Parathyroid adenoma (tissue), 2 donors: Measurements from ENCODE around the gene SH3D21.

Experiments used
- H2AFZ ChIP-seq: fragments of 300-600 bp; sonication (generic); one replicate; pipeline ENCODE4 v1.7.0; 2017; ENCODE audit warnings: antibody characterized with exemption, mild to moderate bottlenecking
- H3K27ac ChIP-seq: fragments of 300-600 bp; sonication (generic); one replicate; pipeline ENCODE4 v1.7.0; 2017
- H3K27me3 ChIP-seq: fragments of 300-600 bp; sonication (generic); one replicate; pipeline ENCODE4 v1.7.0; 2017; ENCODE audit warnings: low read length; ENCODE audit not compliant: control insufficient read depth, insufficient read depth
- H3K36me3 ChIP-seq: fragments of 300-600 bp; sonication (generic); one replicate; pipeline ENCODE4 v1.7.0; 2017; ENCODE audit warnings: low read length; ENCODE audit not compliant: control insufficient read depth, insufficient read depth
- H3K4me1 ChIP-seq: fragments of 300-600 bp; sonication (generic); one replicate; pipeline ENCODE4 v1.7.0; 2017; ENCODE audit warnings: control low read depth
- H3K4me2 ChIP-seq: fragments of 300-600 bp; sonication (generic); one replicate; pipeline ENCODE4 v1.7.0; 2017; ENCODE audit warnings: low read length
- H3K4me3 ChIP-seq: fragments of 300-600 bp; sonication (generic); one replicate; pipeline ENCODE4 v1.7.0; 2017; ENCODE audit warnings: low read depth, low read length
- H3K79me2 ChIP-seq: fragments of 300-600 bp; sonication (generic); one replicate; pipeline ENCODE4 v1.7.0; 2017; ENCODE audit warnings: control low read depth
- H3K9ac ChIP-seq: fragments of 300-600 bp; sonication (generic); one replicate; pipeline ENCODE4 v1.7.0; 2017; ENCODE audit warnings: mild to moderate bottlenecking
- H3K9me3 ChIP-seq: fragments of 300-600 bp; sonication (generic); one replicate; pipeline ENCODE4 v1.7.0; 2017; ENCODE audit warnings: low read length; ENCODE audit not compliant: control insufficient read depth
- TF ChIP-seq, protein P1 (sequence below): fragments of 300-600 bp; sonication (generic); IDR thresholded peaks from one replicate; pipeline ENCODE4 v1.7.0; 2017; ENCODE audit warnings: antibody characterized with exemption, mild to moderate bottlenecking
- donor health status: primary hyperparathyroidism.

Gene SH3D21

DNA sequence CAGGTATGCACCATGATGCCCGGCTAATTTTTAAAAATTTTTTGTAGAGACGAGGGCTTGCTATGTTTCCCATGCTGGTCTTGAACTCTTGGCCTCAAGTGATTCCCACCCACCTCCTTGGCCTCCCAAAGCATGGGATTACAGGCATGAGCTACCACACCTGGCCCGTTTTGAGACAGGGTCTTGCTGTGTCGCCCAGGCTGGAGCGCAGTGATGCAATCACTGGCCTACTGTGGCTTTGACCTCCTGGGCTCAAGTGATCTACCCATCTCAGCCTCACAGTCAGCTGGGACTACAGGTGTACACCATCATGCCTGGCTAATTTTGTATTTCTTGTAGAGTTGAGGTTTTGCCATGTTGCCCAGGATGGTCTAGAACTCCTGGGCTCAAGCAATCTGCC is 7.5 kb upstream of the SH3D21 start:
- H3K36me3 ChIP-seq, result no peaks in the 10 kb centered on the region
- TF ChIP-seq, protein P1, sequence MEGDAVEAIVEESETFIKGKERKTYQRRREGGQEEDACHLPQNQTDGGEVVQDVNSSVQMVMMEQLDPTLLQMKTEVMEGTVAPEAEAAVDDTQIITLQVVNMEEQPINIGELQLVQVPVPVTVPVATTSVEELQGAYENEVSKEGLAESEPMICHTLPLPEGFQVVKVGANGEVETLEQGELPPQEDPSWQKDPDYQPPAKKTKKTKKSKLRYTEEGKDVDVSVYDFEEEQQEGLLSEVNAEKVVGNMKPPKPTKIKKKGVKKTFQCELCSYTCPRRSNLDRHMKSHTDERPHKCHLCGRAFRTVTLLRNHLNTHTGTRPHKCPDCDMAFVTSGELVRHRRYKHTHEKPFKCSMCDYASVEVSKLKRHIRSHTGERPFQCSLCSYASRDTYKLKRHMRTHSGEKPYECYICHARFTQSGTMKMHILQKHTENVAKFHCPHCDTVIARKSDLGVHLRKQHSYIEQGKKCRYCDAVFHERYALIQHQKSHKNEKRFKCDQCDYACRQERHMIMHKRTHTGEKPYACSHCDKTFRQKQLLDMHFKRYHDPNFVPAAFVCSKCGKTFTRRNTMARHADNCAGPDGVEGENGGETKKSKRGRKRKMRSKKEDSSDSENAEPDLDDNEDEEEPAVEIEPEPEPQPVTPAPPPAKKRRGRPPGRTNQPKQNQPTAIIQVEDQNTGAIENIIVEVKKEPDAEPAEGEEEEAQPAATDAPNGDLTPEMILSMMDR, result no peak
- no peak overlapping the region for H3K27ac ChIP-seq

DNA sequence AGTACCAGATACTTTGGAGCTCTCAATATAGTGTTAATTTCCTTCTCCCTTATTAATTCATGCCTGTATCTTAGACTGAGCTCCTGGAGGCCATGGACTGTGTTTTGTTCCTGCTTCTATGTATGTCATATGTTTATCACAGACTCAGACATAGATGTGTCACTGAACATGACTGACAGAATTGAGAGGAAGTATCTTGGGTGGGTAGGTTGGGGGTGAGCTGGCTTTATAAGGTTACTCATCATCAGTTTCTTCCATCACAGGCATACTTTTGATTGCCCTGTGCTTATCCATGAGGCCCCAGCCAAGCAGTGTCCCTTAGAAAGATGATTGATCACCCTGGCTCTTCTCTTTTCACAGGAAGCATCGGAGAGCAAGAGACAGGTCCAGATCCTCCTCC is 5.6 kb upstream of the SH3D21 start:
- no peak overlapping the region for H3K9ac ChIP-seq
- TF ChIP-seq, protein P1, result no peak
- no peak overlapping the region for H3K4me3 ChIP-seq
- H3K4me1 ChIP-seq, result no peaks in the 10 kb centered on the region
- H3K36me3 ChIP-seq, result no peaks in the 10 kb centered on the region
- H3K9me3 ChIP-seq, result no peaks in the 10 kb centered on the region
- no peaks in the 10 kb centered on the region for H3K79me2 ChIP-seq
- H3K4me2 ChIP-seq, result no peak overlapping the region
- H3K27ac ChIP-seq, result no peak overlapping the region
- H2AFZ ChIP-seq, result no peak overlapping the region
- H3K27me3 ChIP-seq, result no peaks in the 10 kb centered on the region

More for the DNA sequence above, 7.5 kb upstream of the SH3D21 start:
- Histone ChIP-seq H3K79me2 (no peaks in the 10 kb centered on the region), H3K9me3 (no peaks in the 10 kb centered on the region), H3K4me2 (no peak overlapping the region), H3K4me1 (no peaks in the 10 kb centered on the region), H2AFZ (no peak overlapping the region), H3K9ac (no peak overlapping the region), H3K4me3 (no peak overlapping the region), H3K27me3 (no peaks in the 10 kb centered on the region)

DNA sequence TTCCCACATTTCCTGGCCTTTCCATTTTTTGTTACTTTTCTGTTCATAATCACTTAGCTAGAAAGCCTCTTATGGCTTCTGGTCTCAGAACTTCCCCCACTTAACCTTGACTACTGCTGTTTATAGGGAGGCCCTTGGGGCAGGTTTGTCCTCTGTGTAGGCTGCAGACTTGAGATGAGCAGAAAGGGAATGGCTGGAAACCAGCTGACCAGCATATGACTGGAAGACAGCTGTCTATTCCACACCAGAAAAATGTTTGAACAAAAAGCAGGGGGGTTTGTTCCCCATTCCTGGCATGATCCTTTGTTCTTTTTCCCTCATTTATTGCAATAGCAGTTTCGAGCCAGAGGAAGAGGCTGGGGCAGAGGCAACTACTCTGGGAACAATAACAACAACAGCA is 4.9 kb upstream of the SH3D21 start:
- H3K9me3 ChIP-seq, result no peaks in the 10 kb centered on the region
- no peak overlapping the region for H3K27ac ChIP-seq
- no peak overlapping the region for H2AFZ ChIP-seq
- H3K79me2 ChIP-seq, result no peaks in the 10 kb centered on the region
- H3K4me1 ChIP-seq, result no peaks in the 10 kb centered on the region
- no peaks in the 10 kb centered on the region for H3K27me3 ChIP-seq
- H3K36me3 ChIP-seq, result no peaks in the 10 kb centered on the region
- TF ChIP-seq, protein P1, result no peak
- no peak overlapping the region for H3K9ac ChIP-seq
- no peak overlapping the region for H3K4me3 ChIP-seq
- no peak overlapping the region for H3K4me2 ChIP-seq

DNA sequence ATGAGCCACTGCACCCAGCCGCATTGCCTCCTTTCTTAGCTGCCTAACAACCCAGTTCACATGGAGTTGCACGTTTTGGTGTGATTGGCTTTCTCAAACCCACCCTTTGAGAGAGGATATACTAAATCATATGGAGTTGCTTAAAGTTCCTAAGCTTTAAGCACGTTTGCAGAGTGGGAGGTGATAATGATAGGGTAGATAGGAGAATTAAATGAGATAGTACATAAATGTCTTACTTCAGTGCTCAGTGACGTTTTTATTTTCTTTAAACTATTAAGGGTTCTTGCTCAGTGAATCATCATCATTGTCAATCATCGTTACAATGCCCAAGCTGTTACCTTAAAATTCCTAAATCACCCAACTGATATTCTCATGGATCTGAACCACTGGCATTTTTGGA is 2.9 kb upstream of the SH3D21 start:
- Histone ChIP-seq H3K4me1 (no peaks in the 10 kb centered on the region), H3K79me2 (no peaks in the 10 kb centered on the region), H3K27me3 (no peaks in the 10 kb centered on the region), H3K4me3 (no peak overlapping the region), H2AFZ (no peak overlapping the region), H3K9me3 (no peaks in the 10 kb centered on the region), H3K9ac (no peak overlapping the region), H3K36me3 (no peaks in the 10 kb centered on the region), H3K27ac (no peak overlapping the region), H3K4me2 (no peak overlapping the region)
- TF ChIP-seq, protein P1, result no peak

DNA sequence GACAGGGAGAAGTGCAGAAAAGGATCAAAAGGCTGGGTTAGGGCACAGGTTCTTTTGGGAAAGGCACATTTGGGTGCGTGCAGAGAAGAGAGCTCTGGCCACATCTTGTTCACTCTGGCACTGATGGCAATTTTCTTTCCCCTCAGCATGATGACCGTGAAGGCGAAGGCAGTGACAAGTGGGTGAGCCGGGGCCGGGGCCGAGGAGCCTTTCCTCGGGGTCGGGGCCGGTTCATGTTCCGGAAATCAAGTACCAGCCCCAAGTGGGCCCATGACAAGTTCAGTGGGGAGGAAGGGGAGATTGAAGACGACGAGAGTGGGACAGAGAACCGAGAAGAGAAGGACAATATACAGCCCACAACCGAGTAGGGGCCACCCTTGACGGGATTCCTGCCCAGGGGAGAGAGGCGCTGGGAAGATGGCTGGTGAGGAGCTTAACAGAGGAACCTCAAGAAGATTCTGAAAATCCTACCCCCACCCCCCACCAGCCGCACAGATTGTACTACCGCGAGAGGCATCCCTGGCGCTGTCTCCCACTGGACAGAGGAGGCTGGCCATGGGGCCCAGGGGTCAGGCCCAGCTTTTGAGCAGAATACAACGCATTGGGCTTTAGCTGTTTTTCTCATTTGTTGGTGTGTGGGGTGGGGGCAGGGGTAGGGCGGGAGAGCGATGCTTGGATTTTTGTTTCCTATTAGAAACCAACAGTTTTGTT is 2.4 kb upstream of the SH3D21 start:
- Histone ChIP-seq H3K27me3 (no peaks in the 10 kb centered on the region), H3K9ac (no peak overlapping the region), H3K4me1 (no peaks in the 10 kb centered on the region), H2AFZ (no peak overlapping the region), H3K4me2 (no peak overlapping the region), H3K27ac (no peak overlapping the region), H3K36me3 (no peaks in the 10 kb centered on the region), H3K4me3 (no peak overlapping the region), H3K79me2 (no peaks in the 10 kb centered on the region), H3K9me3 (no peaks in the 10 kb centered on the region)
- TF ChIP-seq, protein P1, result no peak
